Amniotic epithelial cell (primary cell): ENCODE measurements around the gene SYTL3.
A peak's percentile ranks its signal among the peaks of the same experiment; 100 is the strongest.
"Not testable (repeated sequence)": the region's sequence is repeated elsewhere in the genome, so short reads cannot be mapped to it uniquely, and the experiment has no call there.

Experiments
- DNase-seq: peaks from one replicate; pipeline ENCODE4 v3.0.0-alpha.2; 2010; ENCODE audit warnings: low read depth

SYTL3 gene

DNA sequence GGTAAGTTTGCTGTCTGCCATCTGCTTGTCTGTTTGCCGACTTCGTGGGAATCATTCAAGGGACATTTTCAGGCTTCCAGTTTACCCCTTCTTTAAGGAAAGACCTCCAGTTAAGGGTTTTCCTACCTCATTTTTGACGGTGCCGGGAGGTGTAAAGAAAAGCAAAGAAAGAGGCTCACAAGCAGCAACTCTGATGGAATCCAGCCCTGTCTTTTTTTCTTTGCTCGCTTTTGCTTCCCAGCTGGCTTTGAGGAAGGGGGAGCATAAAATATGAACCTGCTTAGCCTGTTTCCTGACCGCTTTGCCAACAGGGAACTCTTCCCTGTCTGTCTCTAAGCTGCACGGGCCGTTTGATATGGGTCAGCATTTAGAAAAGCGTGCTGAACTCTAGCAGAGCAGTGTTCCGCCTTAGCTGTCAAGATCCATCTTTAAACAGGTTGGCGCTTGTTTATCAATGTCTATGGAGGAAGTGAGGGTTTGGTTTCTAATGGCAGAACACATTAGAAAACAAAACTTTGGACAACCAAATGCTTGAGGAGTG is 13.8 kb downstream of the SYTL3 start:
- DNase-seq: no peak

- DNase-seq: no peak
Measured at GRCh38 chr6:158665332-158665731, 15.5 kb downstream of the SYTL3 start.

- DNase-seq: peak; percentile 95
Measured at GRCh38 chr6:158666628-158667359, 16.9 kb downstream of the SYTL3 start.

DNA sequence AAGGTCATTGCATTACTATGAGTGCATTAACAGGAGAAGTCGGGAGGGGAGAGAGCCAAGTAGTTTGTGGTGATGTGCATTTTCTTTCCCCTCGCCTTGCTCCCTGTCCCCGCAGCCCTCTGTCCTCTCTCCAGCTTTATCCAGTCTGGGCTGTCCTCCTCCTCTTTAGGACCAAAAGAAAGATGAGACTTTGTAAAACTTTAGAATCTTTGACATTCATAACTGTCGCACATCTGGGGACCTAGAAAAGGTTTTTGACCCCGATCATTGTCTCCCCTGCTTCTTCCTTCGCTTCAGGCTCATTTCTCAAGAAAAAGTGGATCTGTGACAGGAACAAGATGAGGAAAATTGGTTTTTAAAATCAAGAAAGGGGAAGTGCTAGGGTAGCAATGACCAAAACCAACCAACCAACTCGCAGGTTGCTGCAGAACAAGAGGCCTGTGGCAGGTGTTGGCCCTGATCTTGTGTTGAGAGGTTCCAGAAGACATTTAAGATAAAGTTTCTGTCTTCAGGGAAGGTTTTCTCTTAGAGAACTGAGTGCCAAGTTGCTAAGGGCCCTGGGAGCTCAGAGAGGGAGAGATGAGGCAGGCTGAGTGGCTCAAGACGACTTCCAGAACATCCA is 17.6 kb downstream of the SYTL3 start:
- no peak for DNase-seq

DNA sequence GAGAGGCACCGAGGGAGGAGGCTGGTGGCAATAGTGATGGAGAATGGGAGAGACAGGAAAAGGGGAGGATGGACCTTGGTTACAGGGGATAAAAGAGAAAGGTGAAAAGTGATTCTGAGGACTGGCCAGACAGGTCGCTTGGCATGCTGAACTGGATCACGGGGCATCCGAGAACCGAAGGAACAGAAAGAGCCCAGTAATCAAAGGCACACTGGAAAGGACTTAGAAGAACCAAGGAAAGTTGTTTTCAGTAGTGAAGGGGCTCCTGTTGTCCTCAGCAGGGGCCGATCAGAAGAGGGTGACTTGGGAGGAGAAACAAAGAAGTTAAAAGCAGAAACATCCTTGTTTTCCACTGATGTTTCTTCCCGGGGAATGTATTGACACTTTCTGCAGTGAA is 18.9 kb downstream of the SYTL3 start:
- no peak for DNase-seq

DNA sequence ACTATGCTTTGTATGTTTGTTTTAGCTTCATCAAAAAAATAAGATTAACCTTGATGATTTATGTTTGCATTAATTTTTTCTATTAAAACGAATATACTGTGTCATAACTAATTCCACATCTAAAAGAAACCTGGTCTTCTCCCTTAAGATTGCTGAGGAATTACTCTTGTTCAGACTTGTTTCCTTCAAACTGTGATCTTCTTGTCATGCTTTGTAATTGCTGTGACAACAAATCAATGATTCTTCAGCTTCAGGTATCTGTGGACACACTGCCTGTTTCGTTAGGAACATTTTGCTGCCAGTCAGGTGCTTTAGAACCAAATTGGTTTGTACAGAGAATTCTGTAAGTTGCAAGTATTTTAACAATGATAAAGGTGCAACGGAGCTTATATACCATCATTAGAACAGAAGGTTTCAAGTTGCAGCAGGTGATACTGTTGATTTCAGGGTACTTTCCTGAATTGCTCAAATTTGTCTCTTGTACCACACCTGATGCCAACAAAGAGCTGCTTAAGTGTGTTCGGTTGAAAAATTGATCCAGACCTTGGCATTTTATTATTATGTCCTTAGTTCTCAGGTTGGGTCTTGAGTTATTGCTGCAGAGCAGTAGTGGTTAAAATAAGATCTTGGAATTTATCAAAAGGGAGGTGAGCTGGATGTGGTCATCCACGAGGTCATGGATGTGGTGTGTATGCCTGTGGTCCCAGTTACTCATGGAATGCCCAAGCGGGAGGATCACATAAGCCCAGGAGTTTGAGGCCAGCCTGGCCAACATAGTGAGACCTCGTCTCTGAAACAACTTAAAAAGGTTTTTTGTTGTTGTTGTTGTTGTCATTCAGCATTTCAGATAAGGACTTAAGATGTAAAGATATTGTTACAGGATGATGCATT is 19.5 kb downstream of the SYTL3 start:
- DNase-seq: peak; percentile 80

DNA sequence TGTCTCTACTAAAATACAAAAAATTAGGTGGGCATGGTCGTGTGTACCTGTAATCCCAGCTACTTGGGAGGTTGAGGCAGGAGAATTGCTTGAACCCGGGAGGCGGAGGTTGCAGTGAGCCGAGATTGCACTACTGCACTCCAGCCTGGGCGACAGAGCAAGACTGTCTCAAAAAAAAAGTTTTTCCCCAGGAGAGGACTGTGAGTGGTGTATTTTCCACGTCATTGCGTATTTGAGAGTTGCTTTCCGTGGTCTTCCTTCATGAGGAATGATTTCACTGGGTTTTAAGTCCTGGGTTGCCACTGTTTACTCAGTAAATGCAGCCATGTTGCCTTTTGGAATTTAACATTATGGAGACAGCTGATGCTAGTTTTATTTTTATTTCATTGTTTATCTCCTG is 22.3 kb downstream of the SYTL3 start:
- not testable (repeated sequence) for DNase-seq

GRCh38 chr6:158672726-158673125 is 22.9 kb downstream of the SYTL3 start:
- DNase-seq: no peak

GRCh38 chr6:158674342-158675131 is 24.7 kb downstream of the SYTL3 start:
- no peak for DNase-seq

GRCh38 chr6:158677094-158677493 is 27.2 kb downstream of the SYTL3 start:
- not testable (repeated sequence) for DNase-seq

- no peak for DNase-seq
Measured at GRCh38 chr6:158677906-158678578, 28.2 kb downstream of the SYTL3 start.

DNA sequence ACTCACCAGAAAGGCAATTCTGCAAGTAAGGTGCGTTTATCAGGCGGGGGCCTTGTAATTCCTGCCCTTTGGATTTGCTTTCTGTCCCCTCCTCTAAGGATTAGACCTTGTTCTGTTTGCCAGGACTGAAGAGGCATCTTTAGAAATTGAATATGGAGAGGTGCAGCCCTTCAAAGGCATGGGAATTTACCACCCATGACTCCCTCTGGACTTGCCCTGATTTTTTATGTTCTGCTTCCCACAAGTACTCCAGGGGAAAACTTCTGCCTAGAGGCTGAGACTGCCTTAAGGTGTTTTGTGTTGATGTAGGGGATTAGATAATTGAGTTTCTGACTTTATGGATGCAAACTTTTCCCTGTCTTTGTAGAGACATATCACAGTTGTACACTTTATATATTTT is 30.2 kb downstream of the SYTL3 start:
- no peak for DNase-seq

- DNase-seq: no peak
Measured at GRCh38 chr6:158680481-158680880, 30.6 kb downstream of the SYTL3 start.

DNA sequence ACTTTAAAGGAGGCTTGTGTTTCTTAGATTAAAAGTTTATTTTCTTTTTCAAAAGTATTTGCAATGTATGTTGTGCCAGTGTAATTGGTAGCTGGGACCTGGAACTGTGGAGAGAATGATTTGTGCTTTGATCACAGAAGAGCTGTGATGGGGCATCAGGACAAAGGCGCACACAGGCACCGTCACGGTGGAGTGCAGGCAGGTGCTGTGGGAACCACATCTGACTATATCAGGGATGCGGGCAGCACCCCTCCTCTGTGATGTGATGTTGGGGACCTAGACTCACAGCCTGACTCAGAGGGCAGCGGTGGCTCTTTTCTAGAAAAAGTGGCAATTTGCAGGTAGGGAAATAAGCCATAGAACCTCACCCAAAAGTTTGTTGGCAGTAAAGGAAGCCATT is 34.5 kb downstream of the SYTL3 start:
- DNase-seq: no peak

DNA sequence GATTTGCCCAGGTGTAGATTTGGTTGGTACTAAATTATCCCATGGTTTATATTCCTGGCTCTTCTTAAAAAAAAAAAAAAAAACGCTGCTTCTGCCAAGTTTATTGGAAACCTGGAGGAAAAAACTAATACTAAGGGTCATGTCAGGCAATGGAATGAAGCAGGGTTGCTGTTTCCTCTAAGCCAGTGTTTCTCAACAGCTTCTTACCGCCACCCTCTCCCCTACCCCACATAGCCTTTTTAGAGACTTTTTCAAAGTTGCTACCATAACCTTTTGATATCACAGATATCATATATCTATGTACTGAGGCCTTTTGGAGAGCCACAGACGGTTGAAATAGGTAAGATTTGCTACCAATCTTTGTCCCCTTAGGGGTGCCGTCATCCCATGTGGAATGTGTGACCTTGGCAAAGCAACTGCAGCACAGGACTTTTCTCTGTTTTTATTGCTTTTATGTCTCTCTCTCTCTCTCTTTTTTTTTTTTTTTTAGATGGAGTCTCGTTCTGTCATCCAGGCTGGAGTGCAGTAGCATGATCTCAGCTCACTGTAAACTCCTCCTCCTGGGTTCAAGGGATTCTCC is 35.0 kb downstream of the SYTL3 start:
- no peak for DNase-seq

DNA sequence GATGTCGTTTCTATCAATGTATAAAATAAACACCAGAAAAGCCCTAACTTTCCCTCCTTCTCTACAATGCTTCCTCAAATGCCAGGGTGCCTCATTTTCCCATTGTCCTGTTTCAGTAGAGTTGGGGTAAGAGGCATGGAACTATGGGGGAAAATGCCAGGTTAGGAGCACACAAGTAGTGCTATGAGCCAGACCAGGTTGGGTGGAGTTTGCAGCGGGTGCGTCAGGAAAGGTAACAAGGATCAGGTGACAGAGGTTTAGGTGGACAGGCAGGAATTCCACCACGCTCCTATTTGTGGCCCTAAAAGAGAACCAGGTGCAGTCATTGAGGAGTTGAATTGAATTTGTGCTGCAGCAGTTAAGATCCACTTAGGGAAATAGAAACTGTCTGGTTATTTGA is 36.5 kb downstream of the SYTL3 start:
- DNase-seq: no peak

GRCh38 chr6:158686791-158687381 is 37.0 kb downstream of the SYTL3 start:
- no peak for DNase-seq

DNA sequence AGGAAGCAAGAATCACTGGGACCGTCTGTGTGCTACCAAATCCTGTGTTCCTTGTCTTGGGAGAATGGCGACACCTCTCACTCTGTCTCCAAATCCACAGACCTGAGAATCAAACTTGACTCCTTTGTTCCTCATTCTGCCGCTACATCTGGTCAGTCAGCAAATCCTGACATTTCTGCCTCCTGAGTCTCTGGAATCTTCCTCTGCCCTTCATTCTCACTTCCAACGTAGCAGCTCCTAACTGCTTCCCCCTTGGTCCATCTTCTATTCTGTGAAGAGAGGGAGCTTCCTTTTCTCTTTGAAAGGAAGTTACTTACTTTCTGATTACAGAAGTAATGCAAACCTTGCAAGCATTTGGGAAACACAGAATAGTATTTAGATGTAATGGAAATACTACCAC is 37.7 kb downstream of the SYTL3 start:
- no peak for DNase-seq

DNA sequence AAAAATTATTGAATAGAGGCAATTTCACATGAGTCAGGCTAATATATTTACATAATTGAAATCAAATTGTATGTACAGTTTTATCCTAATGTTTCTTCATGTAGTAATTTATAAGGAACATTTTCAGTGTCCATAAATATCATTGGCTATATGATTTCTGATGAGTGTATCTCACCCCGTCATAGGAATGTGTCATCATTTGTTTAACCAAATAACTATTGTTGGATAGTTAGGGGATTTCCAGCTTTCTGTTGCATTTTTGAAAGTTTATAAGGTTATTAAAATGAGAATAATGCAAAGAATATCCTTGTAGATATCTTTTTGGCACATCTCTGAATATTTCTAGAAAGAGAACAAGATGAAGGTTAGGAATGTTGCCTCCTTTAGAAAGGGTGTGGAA is 39.0 kb downstream of the SYTL3 start:
- DNase-seq: no peak

DNA sequence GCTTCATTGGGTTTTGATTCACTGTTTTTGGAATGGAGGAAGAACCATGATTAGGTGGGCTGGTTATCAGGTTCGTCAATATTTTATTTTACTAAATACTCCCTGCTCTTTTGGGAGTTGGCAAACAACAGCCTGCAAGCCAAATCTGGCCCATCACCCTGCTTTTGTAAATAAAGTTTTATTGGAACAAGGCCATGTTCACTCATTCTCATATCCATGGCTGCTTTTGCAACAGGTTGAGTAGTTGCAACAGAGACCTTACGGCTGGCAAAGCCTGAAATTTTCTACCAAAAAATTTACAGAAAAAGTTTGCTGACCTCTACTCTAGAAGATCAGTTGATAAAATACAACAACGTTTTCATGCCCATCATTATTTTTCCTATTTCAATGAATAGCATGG is 45.1 kb downstream of the SYTL3 start:
- DNase-seq: no peak

DNA sequence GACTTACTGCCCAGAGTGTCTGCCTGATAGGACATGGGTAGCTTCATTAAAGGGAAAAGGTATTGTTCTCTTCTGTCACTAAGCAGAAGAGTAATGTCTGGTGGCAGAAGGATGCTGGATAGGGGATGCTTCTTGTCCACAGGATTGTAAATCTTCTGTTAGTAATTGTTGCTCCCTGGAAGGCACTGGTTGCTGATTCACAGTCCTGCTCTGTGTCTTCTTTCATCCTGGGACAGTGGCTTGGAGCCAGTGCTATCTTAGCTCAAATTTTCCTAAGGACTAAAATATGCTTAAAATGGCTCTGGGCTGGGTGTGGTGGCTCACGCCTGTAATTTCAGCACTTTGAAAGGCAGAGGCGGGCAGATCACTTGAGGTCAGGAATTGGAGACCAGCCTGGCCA is 48.0 kb downstream of the SYTL3 start:
- DNase-seq: no peak
